HEK293T (cell line): ENCODE results near the gene KCNMA1.

ENCODE experiments used
- CTCF ChIA-PET: fragments of 350-600 bp; formaldehyde crosslinking; extraction: SDS; loops from one replicate; lab custom pipeline; 2021; ENCODE audit warnings: antibody characterized with exemption, inconsistent platforms; lab: Yijun Ruan, JAX
- POLR2A ChIA-PET: fragments of 350-600 bp; formaldehyde crosslinking; extraction: SDS; loops from one replicate; lab custom pipeline; 2020; ENCODE audit warnings: antibody characterized with exemption, inconsistent platforms; lab: Yijun Ruan, JAX
- DNase-seq: peaks from one replicate; pipeline ENCODE4 v3.0.0; 2012; ENCODE audit warnings: mixed read lengths; ENCODE audit errors: extremely low spot score
- ARNT ChIP-seq: fragments of 450-650 bp; IDR thresholded peaks from 2 replicates; pipeline ENCODE4 v1.6.1; 2017; ENCODE audit warnings: mild to moderate bottlenecking
- BHLHE40 ChIP-seq: fragments of 450-650 bp; IDR thresholded peaks from 2 replicates; pipeline ENCODE4 v1.6.1; 2016; ENCODE audit warnings: mild to moderate bottlenecking, moderate library complexity, borderline replicate concordance
- CTBP1 ChIP-seq: fragments of 450-650 bp; IDR thresholded peaks from 2 replicates; pipeline ENCODE4 v1.6.1; 2016; ENCODE audit warnings: borderline replicate concordance
- ELF4 ChIP-seq: fragments of 450-650 bp; IDR thresholded peaks from 2 replicates; pipeline ENCODE4 v1.6.1; 2017; ENCODE audit warnings: antibody characterized with exemption
- FOXA1 ChIP-seq: fragments of 450-650 bp; IDR thresholded peaks from 2 replicates; pipeline ENCODE4 v1.6.1; 2016; ENCODE audit warnings: mild to moderate bottlenecking
- FOXK2 ChIP-seq: fragments of 450-650 bp; IDR thresholded peaks from 2 replicates; pipeline ENCODE4 v1.6.1; 2016; ENCODE audit warnings: mild to moderate bottlenecking
- FOXM1 ChIP-seq: fragments of 450-650 bp; IDR thresholded peaks from 2 replicates; pipeline ENCODE4 v1.6.1; 2017; ENCODE audit warnings: mild to moderate bottlenecking, borderline replicate concordance
- HDGF ChIP-seq: fragments of 450-650 bp; IDR thresholded peaks from 2 replicates; pipeline ENCODE4 v1.6.1; 2017; ENCODE audit warnings: antibody characterized with exemption, borderline replicate concordance
- L3MBTL2 ChIP-seq: fragments of 450-650 bp; conservative IDR thresholded peaks from 2 replicates; pipeline ENCODE4 v1.6.1; 2016; ENCODE audit warnings: mild to moderate bottlenecking
- LEF1 ChIP-seq: fragments of 450-650 bp; IDR thresholded peaks from 2 replicates; pipeline ENCODE4 v1.6.1; 2017; ENCODE audit warnings: mild to moderate bottlenecking, borderline replicate concordance
- NFRKB ChIP-seq: fragments of 450-650 bp; IDR thresholded peaks from 2 replicates; pipeline ENCODE4 v1.6.1; 2016; ENCODE audit warnings: mild to moderate bottlenecking, moderate library complexity
- PKNOX1 ChIP-seq: fragments of 450-650 bp; IDR thresholded peaks from 2 replicates; pipeline ENCODE4 v1.6.1; 2016
- SP1 ChIP-seq: fragments of 450-650 bp; IDR thresholded peaks from 2 replicates; pipeline ENCODE4 v1.6.1; 2017
- SUZ12 ChIP-seq: fragments of 450-650 bp; IDR thresholded peaks from 2 replicates; pipeline ENCODE4 v1.6.1; 2016; ENCODE audit warnings: mild to moderate bottlenecking
- TARDBP ChIP-seq: fragments of 450-650 bp; IDR thresholded peaks from 2 replicates; pipeline ENCODE4 v1.6.1; 2016
- ZNF384 ChIP-seq: fragments of 450-650 bp; IDR thresholded peaks from 2 replicates; pipeline ENCODE4 v1.6.1; 2016

Gene KCNMA1

GRCh38 chr10:77073663-77073960 is 564.0 kb downstream of the KCNMA1 start:
- TF ChIP-seq L3MBTL2 (no peak), FOXK2 (no peak)
- no peak for DNase-seq
- CTCF ChIA-PET, result no interaction called here
- POLR2A ChIA-PET, result no interaction called here

- ChIA-PET POLR2A (no interaction called here), CTCF (no interaction called here)
- TF ChIP-seq L3MBTL2 (no peak), PKNOX1 (no peak), SUZ12 (no peak), ZNF384 (no peak), FOXM1 (no peak), BHLHE40 (no peak), CTBP1 (no peak), NFRKB (no peak), SP1 (no peak), HDGF (no peak), TARDBP (no peak), FOXA1 (no peak), FOXK2 (no peak), ELF4 (no peak)
- DNase-seq, result no peak
Measured at GRCh38 chr10:77072836-77073662, 564.6 kb downstream of the KCNMA1 start.

GRCh38 chr10:77072361-77072835 is 565.2 kb downstream of the KCNMA1 start:
- TF ChIP-seq TARDBP (no peak), ZNF384 (no peak)
- no peak for DNase-seq
- CTCF ChIA-PET, result interaction anchor here (0.6 kb wide), 1 partner anchor 23 kb away, joined by 3 read pairs; no protein-coding TSS in a partner anchor
- POLR2A ChIA-PET, result no interaction called here

- ChIA-PET POLR2A (no interaction called here), CTCF (interaction anchor here (0.6 kb wide), 1 partner anchor 24 kb away, joined by 3 read pairs; no protein-coding TSS in a partner anchor)
- DNase-seq, result no peak
- TF ChIP-seq TARDBP, result no peak
- no peak for TF ChIP-seq SP1
- TF ChIP-seq FOXA1, result no peak
- TF ChIP-seq FOXK2, result no peak
- no peak for TF ChIP-seq BHLHE40
- no peak for TF ChIP-seq CTBP1
- no peak for TF ChIP-seq ELF4
- no peak for TF ChIP-seq NFRKB
- TF ChIP-seq SUZ12, result no peak
- TF ChIP-seq ZNF384, result no peak
- no peak for TF ChIP-seq HDGF
- TF ChIP-seq LEF1, result no peak
- no peak for TF ChIP-seq FOXM1
- TF ChIP-seq L3MBTL2, result no peak
Measured at GRCh38 chr10:77071956-77072355, 565.7 kb downstream of the KCNMA1 start.

GRCh38 chr10:77071001-77071511 is 566.6 kb downstream of the KCNMA1 start:
- ChIA-PET CTCF (interaction anchor here (0.6 kb wide), 1 partner anchor 126 kb away, joined by 3 read pairs; no protein-coding TSS in a partner anchor), POLR2A (no interaction called here)
- TF ChIP-seq LEF1 (no peak), PKNOX1 (no peak), TARDBP (no peak), SUZ12 (no peak), SP1 (no peak)
- no peak for DNase-seq

GRCh38 chr10:77070346-77070745 is 567.3 kb downstream of the KCNMA1 start:
- TF ChIP-seq CTBP1, result no peak
- TF ChIP-seq SUZ12, result no peak
- no peak for TF ChIP-seq ARNT
- no peak for TF ChIP-seq PKNOX1
- no peak for TF ChIP-seq SP1
- TF ChIP-seq BHLHE40, result no peak
- no peak for TF ChIP-seq FOXK2
- no peak for TF ChIP-seq LEF1
- TF ChIP-seq FOXM1, result no peak
- no peak for TF ChIP-seq ELF4
- no peak for TF ChIP-seq L3MBTL2
- no peak for TF ChIP-seq HDGF
- no peak for TF ChIP-seq ZNF384
- no peak for TF ChIP-seq FOXA1
- TF ChIP-seq NFRKB, result no peak
- no peak for TF ChIP-seq TARDBP
- DNase-seq, result no peak
- ChIA-PET CTCF (interaction anchor here (1.4 kb wide), 1 partner anchor 32 kb away, joined by 3 read pairs; no protein-coding TSS in a partner anchor), POLR2A (no interaction called here)
